Lower leg skin (tissue), 3 donors: ENCODE data around the gene GHR.

Experiments used
- POLR2A ChIP-seq, 2 donors: fragments of 450-650 bp; IDR thresholded peaks; one replicate each; pipeline ENCODE4 v1.6.1; 2016 to 2017; ENCODE audit warnings: antibody characterized with exemption in 2 of 2, mild to moderate bottlenecking in 1 of 2, moderate library complexity in 1 of 2
- TF ChIP-seq, protein P1 (sequence below), 3 donors: fragments of 450-650 bp; IDR thresholded peaks; one replicate each; pipeline ENCODE4 v1.5.1; 2016; ENCODE audit warnings: antibody characterized with exemption in 3 of 3, mild to moderate bottlenecking in 3 of 3, moderate library complexity in 2 of 3

DNA sequence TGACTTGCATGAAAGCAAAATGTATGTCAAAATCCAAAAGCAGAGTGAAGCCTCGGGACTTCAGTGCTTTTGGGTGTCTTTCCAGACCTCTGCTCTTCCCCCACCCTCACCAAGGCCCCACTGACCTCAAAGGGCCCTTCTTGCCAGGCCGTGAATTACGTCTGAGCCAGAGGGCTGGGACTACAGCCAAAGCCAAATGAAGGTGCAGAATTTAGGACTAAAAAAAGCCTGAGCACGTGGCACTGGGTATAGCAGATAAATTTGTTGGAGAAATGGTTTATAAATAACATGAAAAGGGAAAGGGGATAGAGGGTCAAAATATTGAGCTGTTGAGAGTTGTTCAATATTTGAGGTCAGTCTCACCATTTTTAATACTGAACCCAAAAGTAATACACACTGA is 163.4 kb downstream of the GHR start:
- TF ChIP-seq, protein P1, sequence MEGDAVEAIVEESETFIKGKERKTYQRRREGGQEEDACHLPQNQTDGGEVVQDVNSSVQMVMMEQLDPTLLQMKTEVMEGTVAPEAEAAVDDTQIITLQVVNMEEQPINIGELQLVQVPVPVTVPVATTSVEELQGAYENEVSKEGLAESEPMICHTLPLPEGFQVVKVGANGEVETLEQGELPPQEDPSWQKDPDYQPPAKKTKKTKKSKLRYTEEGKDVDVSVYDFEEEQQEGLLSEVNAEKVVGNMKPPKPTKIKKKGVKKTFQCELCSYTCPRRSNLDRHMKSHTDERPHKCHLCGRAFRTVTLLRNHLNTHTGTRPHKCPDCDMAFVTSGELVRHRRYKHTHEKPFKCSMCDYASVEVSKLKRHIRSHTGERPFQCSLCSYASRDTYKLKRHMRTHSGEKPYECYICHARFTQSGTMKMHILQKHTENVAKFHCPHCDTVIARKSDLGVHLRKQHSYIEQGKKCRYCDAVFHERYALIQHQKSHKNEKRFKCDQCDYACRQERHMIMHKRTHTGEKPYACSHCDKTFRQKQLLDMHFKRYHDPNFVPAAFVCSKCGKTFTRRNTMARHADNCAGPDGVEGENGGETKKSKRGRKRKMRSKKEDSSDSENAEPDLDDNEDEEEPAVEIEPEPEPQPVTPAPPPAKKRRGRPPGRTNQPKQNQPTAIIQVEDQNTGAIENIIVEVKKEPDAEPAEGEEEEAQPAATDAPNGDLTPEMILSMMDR (IDR thresholded peaks at IDR 0.05): no peak
- TF ChIP-seq POLR2A (IDR thresholded peaks at IDR 0.05): no peak
